DOHH2 (cell line): Measurements from ENCODE around the gene MTTP.

Source experiments
- H3F3A ChIP-seq: fragments of 200-600 bp; sonication (generic), shearing (Covaris generic); 2 replicates; pipeline ENCODE4 v1.6.0; 2016; ENCODE audit warnings: antibody characterized with exemption, mild to moderate bottlenecking; ENCODE audit not compliant: control insufficient read depth, insufficient read depth
- H3K27ac ChIP-seq: fragments of 200-600 bp; sonication (generic); 2 replicates; pipeline ENCODE4 v1.5.1; 2014; ENCODE audit warnings: low read depth, mild to moderate bottlenecking, low read length, moderate library complexity
- H3K27me3 ChIP-seq: fragments of 200-600 bp; sonication (generic); 2 replicates; pipeline ENCODE4 v1.6.1; 2014; ENCODE audit warnings: mild to moderate bottlenecking, low read length, mixed read lengths; ENCODE audit not compliant: control insufficient read depth
- H3K36me3 ChIP-seq: fragments of 200-600 bp; sonication (generic); 2 replicates; pipeline ENCODE4 v1.6.1; 2014; ENCODE audit warnings: mild to moderate bottlenecking, low read length, moderate library complexity, mixed read lengths; ENCODE audit not compliant: control insufficient read depth
- H3K4me1 ChIP-seq: fragments of 200-600 bp; sonication (generic); 2 replicates; pipeline ENCODE4 v1.6.1; 2014; ENCODE audit warnings: mild to moderate bottlenecking, low read length, mixed read lengths; ENCODE audit not compliant: control insufficient read depth
- H3K4me2 ChIP-seq: fragments of 200-600 bp; sonication (generic); 2 replicates; pipeline ENCODE4 v1.6.0; 2014; ENCODE audit warnings: mild to moderate bottlenecking, low read length, moderate library complexity
- H3K4me3 ChIP-seq: fragments of 200-600 bp; sonication (generic); 2 replicates; pipeline ENCODE4 v1.5.1; 2014; ENCODE audit warnings: mild to moderate bottlenecking, low read length, mixed read lengths
- H3K79me2 ChIP-seq: fragments of 200-600 bp; sonication (generic); 2 replicates; pipeline ENCODE4 v1.6.1; 2014; ENCODE audit warnings: mild to moderate bottlenecking, low read length, mixed read lengths; ENCODE audit not compliant: control insufficient read depth
- H3K9me2 ChIP-seq: fragments of 200-600 bp; sonication (generic); replicated peaks from 2 replicates; pipeline ENCODE4 v1.6.1; 2014; ENCODE audit warnings: mild to moderate bottlenecking, low read length, mixed read lengths; ENCODE audit not compliant: control insufficient read depth
- H3K9me3 ChIP-seq: fragments of 200-600 bp; sonication (generic); 2 replicates; pipeline ENCODE4 v1.6.1; 2014; ENCODE audit warnings: antibody characterized with exemption, low read length, mixed read lengths; ENCODE audit not compliant: control insufficient read depth, insufficient read depth
- H4K20me1 ChIP-seq: fragments of 200-600 bp; sonication (generic); 2 replicates; pipeline ENCODE4 v1.6.0; 2014; ENCODE audit warnings: low read depth, mild to moderate bottlenecking, antibody characterized with exemption, low read length, moderate library complexity; ENCODE audit not compliant: control insufficient read depth, insufficient read depth
- EZH2phosphoT487 ChIP-seq: fragments of 200-600 bp; sonication (generic); IDR thresholded peaks from 2 replicates; pipeline ENCODE4 v1.6.1; 2017; ENCODE audit warnings: borderline replicate concordance, mild to moderate bottlenecking, antibody characterized with exemption, low read length, moderate library complexity, mixed read lengths
- TF ChIP-seq, protein P1 (sequence below): fragments of 200-600 bp; sonication (generic); IDR thresholded peaks from one replicate; pipeline ENCODE4 v1.5.1; 2014; ENCODE audit warnings: antibody characterized with exemption, mild to moderate bottlenecking, low read depth, low read length; ENCODE audit not compliant: poor library complexity, severe bottlenecking

The MTTP gene

GRCh38 chr4:99648321-99648720 lies 73.7 kb downstream of the MTTP start:
- H3K27me3 ChIP-seq = 0 out of 2 replicates have a peak, but pooled peaks cover 2% of the 10 kb centered on the region
- no peak overlapping the region for H3K4me3 ChIP-seq
- H3K9me3 ChIP-seq = no peaks in the 10 kb centered on the region; the same call in 1 of the 2 replicates
- H3K9me2 ChIP-seq = no peaks in the 10 kb centered on the region
- H3K4me1 ChIP-seq = no peaks in the 10 kb centered on the region
- H4K20me1 ChIP-seq = no peaks in the 10 kb centered on the region
- no peaks in the 10 kb centered on the region for H3K36me3 ChIP-seq
- H3K79me2 ChIP-seq = no peaks in the 10 kb centered on the region
- H3K4me2 ChIP-seq = no peak overlapping the region
- H3K27ac ChIP-seq = no peak overlapping the region
- no peaks in the 10 kb centered on the region for H3F3A ChIP-seq
- TF ChIP-seq, protein P1, sequence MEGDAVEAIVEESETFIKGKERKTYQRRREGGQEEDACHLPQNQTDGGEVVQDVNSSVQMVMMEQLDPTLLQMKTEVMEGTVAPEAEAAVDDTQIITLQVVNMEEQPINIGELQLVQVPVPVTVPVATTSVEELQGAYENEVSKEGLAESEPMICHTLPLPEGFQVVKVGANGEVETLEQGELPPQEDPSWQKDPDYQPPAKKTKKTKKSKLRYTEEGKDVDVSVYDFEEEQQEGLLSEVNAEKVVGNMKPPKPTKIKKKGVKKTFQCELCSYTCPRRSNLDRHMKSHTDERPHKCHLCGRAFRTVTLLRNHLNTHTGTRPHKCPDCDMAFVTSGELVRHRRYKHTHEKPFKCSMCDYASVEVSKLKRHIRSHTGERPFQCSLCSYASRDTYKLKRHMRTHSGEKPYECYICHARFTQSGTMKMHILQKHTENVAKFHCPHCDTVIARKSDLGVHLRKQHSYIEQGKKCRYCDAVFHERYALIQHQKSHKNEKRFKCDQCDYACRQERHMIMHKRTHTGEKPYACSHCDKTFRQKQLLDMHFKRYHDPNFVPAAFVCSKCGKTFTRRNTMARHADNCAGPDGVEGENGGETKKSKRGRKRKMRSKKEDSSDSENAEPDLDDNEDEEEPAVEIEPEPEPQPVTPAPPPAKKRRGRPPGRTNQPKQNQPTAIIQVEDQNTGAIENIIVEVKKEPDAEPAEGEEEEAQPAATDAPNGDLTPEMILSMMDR = no peak
- no peak for TF ChIP-seq EZH2phosphoT487

- TF ChIP-seq, protein P1 = no peak
- TF ChIP-seq EZH2phosphoT487 = no peak
Observed at GRCh38 chr4:99649208-99649607, 74.6 kb downstream of the MTTP start.

DNA sequence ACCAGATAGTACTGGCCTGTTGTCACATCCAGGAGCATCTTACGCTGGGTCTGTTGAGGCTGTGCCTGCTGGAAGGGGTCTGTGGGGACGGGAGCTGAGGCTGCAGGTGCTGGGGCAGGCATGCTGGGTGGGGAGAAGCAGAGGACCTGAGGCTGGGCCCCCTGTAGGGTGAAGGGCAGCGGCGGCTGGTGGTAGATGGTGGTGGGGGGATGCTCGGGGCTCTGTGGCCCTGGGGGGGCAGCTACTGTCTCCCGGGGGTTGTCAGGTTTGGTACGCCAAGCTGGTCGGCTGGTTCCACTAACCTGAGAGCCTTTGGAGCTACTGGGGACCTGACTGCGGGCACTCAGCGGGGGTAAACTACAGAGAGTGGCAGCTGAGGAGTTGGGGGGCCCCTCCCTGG lies 75.2 kb downstream of the MTTP start:
- Histone ChIP-seq H3K36me3 (no peaks in the 10 kb centered on the region), H3K27ac (no peak overlapping the region), H3K27me3 (0 out of 2 replicates have a peak, but pooled peaks cover 2% of the 10 kb centered on the region), H3K9me2 (no peaks in the 10 kb centered on the region), H3F3A (no peaks in the 10 kb centered on the region), H3K4me1 (no peaks in the 10 kb centered on the region), H3K79me2 (no peaks in the 10 kb centered on the region), H3K9me3 (no peaks in the 10 kb centered on the region; the same call in 1 of the 2 replicates), H3K4me3 (no peak overlapping the region), H3K4me2 (no peak overlapping the region), H4K20me1 (no peaks in the 10 kb centered on the region)
- no peak for TF ChIP-seq EZH2phosphoT487
- TF ChIP-seq, protein P1 = no peak

More at GRCh38 chr4:99649208-99649607, 74.6 kb downstream of the MTTP start:
- H3K36me3 ChIP-seq = no peaks in the 10 kb centered on the region
- H3F3A ChIP-seq = no peaks in the 10 kb centered on the region
- H3K4me1 ChIP-seq = no peaks in the 10 kb centered on the region
- no peak overlapping the region for H3K4me3 ChIP-seq
- no peak overlapping the region for H3K27ac ChIP-seq
- no peak overlapping the region for H3K4me2 ChIP-seq
- no peaks in the 10 kb centered on the region for H3K9me2 ChIP-seq
- no peaks in the 10 kb centered on the region for H4K20me1 ChIP-seq
- H3K27me3 ChIP-seq = 0 out of 2 replicates have a peak, but pooled peaks cover 2% of the 10 kb centered on the region
- H3K9me3 ChIP-seq = no peaks in the 10 kb centered on the region; the same call in 1 of the 2 replicates
- no peaks in the 10 kb centered on the region for H3K79me2 ChIP-seq
